ENCODE data around the gene MAML1.

DNA sequence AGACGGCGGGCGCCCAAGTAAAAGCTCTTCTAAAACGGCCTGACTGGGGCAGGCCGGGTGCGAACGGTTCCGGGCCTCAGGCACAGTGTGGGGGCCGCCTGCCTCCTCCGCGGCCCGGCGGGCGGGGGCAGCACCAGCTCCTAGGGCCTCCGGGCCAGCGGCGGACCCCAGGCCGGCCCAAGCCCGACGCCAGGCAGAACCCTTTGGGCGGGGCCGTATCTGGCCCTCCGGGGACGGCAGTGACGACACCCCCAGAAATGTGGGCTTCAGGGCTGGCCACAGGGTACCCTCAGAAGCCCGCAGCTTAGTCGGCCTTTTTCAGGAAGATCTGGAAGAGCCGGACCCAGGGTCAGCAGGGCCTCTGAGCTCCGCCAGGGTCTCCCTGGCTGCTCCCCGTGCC lies 65.1 kb downstream of the MAML1 start:
- TF ChIP-seq, protein P1, sequence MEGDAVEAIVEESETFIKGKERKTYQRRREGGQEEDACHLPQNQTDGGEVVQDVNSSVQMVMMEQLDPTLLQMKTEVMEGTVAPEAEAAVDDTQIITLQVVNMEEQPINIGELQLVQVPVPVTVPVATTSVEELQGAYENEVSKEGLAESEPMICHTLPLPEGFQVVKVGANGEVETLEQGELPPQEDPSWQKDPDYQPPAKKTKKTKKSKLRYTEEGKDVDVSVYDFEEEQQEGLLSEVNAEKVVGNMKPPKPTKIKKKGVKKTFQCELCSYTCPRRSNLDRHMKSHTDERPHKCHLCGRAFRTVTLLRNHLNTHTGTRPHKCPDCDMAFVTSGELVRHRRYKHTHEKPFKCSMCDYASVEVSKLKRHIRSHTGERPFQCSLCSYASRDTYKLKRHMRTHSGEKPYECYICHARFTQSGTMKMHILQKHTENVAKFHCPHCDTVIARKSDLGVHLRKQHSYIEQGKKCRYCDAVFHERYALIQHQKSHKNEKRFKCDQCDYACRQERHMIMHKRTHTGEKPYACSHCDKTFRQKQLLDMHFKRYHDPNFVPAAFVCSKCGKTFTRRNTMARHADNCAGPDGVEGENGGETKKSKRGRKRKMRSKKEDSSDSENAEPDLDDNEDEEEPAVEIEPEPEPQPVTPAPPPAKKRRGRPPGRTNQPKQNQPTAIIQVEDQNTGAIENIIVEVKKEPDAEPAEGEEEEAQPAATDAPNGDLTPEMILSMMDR (conservative IDR thresholded peaks at IDR 0.05): no peak
- TF ChIP-seq EZH2 (IDR thresholded peaks at IDR 0.05; ENCODE audit: low read depth): no peak

Data from PC-9 (cell line).